Colonic mucosa (tissue), 4 donors: ENCODE data around the gene LMBR1. TPM values are rescaled to one million over a fixed set of nuclear protein-coding genes. Genes with fewer than 3 reads are reported as not detected.

Source experiments
- DNase-seq: peaks from one replicate; pipeline ENCODE4 v3.0.0-alpha.2; 2020
- H3K27ac ChIP-seq: fragments of 200-600 bp; one replicate; pipeline ENCODE4 v1.8.0; 2021
- H3K27me3 ChIP-seq: fragments of 200-600 bp; one replicate; pipeline ENCODE4 v1.8.0; 2021
- H3K36me3 ChIP-seq: fragments of 200-600 bp; one replicate; pipeline ENCODE4 v1.8.0; 2021
- H3K4me1 ChIP-seq: fragments of 200-600 bp; one replicate; pipeline ENCODE4 v1.8.0; 2021; ENCODE audit warnings: mild to moderate bottlenecking
- H3K4me3 ChIP-seq: fragments of 200-600 bp; one replicate; pipeline ENCODE4 v1.8.0; 2021
- H3K9ac ChIP-seq, 2 donors: one replicate each; pipeline ENCODE4 v1.7.0; 2013; ENCODE audit warnings: control low read depth in 2 of 2, low read depth in 2 of 2, low read length in 2 of 2
- H3K9me3 ChIP-seq: fragments of 200-600 bp; one replicate; pipeline ENCODE4 v1.8.0; 2021
- intact Hi-C: fragments of 100-400 bp; cut with DNase I; formaldehyde crosslinking; loops from one replicate; pipeline ENCODE4 v1.14.1; 2022
- total RNA-seq, 2 donors: library from RNA; stranded (reverse); fragmentation: NEBNext Ultra II Directional in 1 of 2; extraction: Animal tissue kit (Norgen Biotek cat#: 25700) in 1 of 2; gene quantifications; one replicate each; pipeline ENCODE4 v1.2.1, GENCODE V29; 2021
- TF ChIP-seq, protein P1 (sequence below): fragments of 200-600 bp; IDR thresholded peaks from one replicate; pipeline ENCODE4 v1.8.0; 2022; ENCODE audit warnings: antibody characterized with exemption, mild to moderate bottlenecking
- donor health status: healthy.
- donor health status: DM: no; HTN: no; CAD: no.
- donor health status: DM: no; HTN: no; CAD: no.

Gene LMBR1
- total RNA-seq, 2 donors from 2014 or later = 41.4 to 42.0 TPM

DNA sequence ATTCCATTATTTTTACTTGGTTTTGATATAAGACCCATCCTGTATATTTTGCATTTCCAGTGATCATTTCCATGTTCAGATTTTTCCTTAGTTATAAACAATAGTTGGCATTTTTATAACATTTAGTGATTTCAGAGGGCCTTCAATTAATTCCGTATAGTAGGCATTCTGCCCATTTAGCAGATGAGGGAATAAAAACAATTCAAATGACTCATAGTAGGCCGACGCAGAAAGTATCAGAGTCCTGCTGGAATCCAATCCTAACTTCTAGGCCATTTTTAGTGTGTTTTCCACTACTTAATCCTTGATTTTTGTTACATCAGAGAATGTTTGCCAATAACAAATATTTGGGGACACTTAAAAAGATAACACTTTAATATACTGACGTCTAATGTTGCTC, 237.0 kb downstream of the LMBR1 start:
- TF ChIP-seq, protein P1, sequence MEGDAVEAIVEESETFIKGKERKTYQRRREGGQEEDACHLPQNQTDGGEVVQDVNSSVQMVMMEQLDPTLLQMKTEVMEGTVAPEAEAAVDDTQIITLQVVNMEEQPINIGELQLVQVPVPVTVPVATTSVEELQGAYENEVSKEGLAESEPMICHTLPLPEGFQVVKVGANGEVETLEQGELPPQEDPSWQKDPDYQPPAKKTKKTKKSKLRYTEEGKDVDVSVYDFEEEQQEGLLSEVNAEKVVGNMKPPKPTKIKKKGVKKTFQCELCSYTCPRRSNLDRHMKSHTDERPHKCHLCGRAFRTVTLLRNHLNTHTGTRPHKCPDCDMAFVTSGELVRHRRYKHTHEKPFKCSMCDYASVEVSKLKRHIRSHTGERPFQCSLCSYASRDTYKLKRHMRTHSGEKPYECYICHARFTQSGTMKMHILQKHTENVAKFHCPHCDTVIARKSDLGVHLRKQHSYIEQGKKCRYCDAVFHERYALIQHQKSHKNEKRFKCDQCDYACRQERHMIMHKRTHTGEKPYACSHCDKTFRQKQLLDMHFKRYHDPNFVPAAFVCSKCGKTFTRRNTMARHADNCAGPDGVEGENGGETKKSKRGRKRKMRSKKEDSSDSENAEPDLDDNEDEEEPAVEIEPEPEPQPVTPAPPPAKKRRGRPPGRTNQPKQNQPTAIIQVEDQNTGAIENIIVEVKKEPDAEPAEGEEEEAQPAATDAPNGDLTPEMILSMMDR = no peak
- Histone ChIP-seq H3K9ac (no peak overlapping the region), H3K9me3 (no peaks in the 10 kb centered on the region), H3K27ac (no peak overlapping the region), H3K4me3 (no peak overlapping the region), H3K36me3 (no peaks in the 10 kb centered on the region), H3K4me1 (no peaks in the 10 kb centered on the region), H3K27me3 (no peaks in the 10 kb centered on the region)
- intact Hi-C loops = no loop called here
- DNase-seq = no peak

DNA sequence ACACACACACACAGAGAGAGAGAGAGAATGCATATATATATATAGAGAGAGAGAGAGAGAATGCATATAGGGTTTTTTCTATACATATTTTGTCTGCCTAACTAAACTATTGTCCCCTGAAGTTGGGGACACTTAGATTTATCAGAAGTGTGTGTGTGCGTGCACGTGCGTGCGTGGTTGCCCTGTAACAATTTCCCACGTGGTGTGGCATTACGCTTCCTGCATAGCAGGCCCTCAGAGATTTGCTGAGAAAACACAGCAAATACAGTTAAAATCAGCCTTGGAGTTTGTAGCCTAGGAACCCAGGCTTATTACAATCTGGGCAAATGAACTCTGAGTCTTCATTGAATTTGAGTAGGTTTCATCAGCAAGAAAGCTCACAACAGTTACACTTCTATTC, 237.7 kb downstream of the LMBR1 start:
- TF ChIP-seq, protein P1 = no peak
- H3K4me1 ChIP-seq = no peaks in the 10 kb centered on the region
- no peaks in the 10 kb centered on the region for H3K36me3 ChIP-seq
- H3K27ac ChIP-seq = no peak overlapping the region
- no peaks in the 10 kb centered on the region for H3K9me3 ChIP-seq
- H3K9ac ChIP-seq = no peak overlapping the region
- DNase-seq = no peak
- intact Hi-C loops = no loop called here
- no peak overlapping the region for H3K4me3 ChIP-seq
- H3K27me3 ChIP-seq = no peaks in the 10 kb centered on the region

DNA sequence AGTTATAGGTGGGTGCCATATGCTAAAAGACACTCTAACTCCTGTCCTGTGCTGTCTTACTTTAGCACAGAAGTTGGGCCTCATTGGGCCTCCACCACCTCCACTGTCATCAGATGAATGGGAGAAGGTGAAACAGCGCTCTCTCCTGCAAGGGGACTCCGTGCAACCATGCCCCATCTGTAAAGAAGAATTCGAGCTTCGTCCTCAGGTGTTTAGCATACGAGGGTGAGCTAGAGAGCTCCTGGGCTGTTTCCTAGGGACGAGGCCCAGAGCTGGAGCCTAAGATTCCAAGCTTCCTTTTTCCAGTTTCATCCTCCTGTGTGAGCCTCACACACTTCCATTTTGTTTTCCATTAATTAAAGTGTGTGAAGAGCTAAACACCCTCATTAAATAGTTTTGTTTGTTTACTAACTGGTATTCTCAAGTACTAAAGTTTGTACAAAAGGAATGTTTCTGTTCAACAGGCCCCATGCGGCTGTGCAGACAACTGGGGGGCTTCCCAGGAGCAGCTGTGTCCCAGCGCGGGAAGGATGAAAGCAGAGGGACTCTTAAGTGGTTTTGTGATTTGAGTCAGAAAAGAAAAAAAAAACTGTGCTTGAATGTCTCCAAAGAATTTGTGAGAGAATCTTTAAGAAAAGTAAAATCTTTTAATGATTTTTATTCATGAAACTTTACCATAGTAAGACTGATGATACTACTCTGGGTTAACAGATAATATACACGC, 238.3 kb downstream of the LMBR1 start:
- Histone ChIP-seq H3K27ac (no peak overlapping the region), H3K36me3 (no peaks in the 10 kb centered on the region), H3K4me1 (no peaks in the 10 kb centered on the region), H3K9ac (no peak overlapping the region), H3K9me3 (no peaks in the 10 kb centered on the region), H3K27me3 (no peaks in the 10 kb centered on the region), H3K4me3 (no peak overlapping the region)
- intact Hi-C loops = no loop called here
- no peak for DNase-seq
- TF ChIP-seq, protein P1 = no peak

DNA sequence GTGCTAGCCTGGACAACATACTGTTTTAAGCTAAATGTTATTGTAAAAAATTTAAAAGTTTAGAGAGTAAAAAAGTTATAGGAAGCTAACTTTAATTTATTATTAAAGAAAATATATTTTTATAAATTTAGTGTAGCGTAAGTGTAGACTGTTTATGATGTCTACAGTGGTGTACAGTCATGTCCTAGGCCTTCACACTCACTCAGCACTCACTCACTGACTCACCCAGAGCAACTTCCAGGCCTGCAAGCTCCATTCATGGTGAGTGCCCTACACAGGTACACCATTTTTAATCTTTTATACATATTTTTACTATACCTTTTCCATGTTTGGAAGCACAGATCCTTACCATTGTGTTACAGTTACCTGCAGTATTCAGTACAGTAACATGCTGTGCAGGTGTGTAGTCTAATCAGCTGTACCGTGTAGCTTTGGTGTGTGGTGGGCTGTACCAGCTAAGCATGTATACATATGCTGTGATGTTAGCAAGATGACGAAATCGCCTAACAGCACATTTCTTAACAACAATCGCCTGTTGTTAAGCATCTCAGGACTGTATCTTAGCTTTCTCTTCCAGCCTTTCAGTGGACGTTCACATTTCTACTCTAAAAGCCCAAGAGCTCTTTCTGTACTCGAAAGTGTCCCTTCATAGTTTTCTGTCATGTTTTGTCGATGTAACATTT, 240.0 kb downstream of the LMBR1 start:
- no peak overlapping the region for H3K27ac ChIP-seq
- H3K9ac ChIP-seq = no peak overlapping the region
- H3K36me3 ChIP-seq = no peaks in the 10 kb centered on the region
- no peaks in the 10 kb centered on the region for H3K27me3 ChIP-seq
- TF ChIP-seq, protein P1 = no peak
- no peak for DNase-seq
- H3K9me3 ChIP-seq = no peaks in the 10 kb centered on the region
- intact Hi-C loops = no loop called here
- no peaks in the 10 kb centered on the region for H3K4me1 ChIP-seq
- H3K4me3 ChIP-seq = no peak overlapping the region

DNA sequence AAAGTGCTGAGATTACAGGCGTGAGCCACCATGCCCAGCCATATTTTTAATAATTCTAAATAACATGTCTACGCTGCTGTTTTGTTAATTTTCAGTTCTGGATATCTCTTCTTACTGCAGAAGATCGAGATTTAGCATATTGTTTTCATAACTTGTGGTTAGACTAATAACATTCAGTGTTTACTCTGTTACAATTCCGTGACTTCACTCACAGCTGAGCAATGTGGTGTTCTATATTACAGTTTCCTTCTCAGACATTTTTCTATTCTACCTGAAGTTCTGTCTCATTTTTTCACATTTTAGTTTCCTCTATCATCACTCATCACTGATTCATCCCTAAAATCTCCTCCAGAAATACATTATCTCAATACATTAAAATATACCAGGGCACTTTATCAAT, 241.5 kb downstream of the LMBR1 start:
- no peak for DNase-seq
- Histone ChIP-seq H3K4me1 (no peaks in the 10 kb centered on the region), H3K4me3 (no peak overlapping the region), H3K27me3 (no peaks in the 10 kb centered on the region), H3K27ac (no peak overlapping the region), H3K9ac (no peak overlapping the region), H3K36me3 (no peaks in the 10 kb centered on the region), H3K9me3 (no peaks in the 10 kb centered on the region)
- intact Hi-C loops = no loop called here
- TF ChIP-seq, protein P1 = no peak
